Small intestine (tissue), 7 donors: ENCODE data around the gene TNFRSF8. TPM values are rescaled to one million over a fixed set of nuclear protein-coding genes. Genes with fewer than 3 reads are reported as not detected.

Experiments used
- DNase-seq, 2 donors: peaks; one replicate each; pipeline versions ENCODE4 v3.0.0 to v3.0.0-alpha.2; 2013
- FAIRE-seq: peaks from 2 replicates; lab custom pipeline; 2012; peaks lifted over from hg19 to GRCh38; lab: Jason Lieb, UNC
- H3K27ac ChIP-seq, 3 donors: one replicate each; pipeline ENCODE4 v1.5.1; 2013; ENCODE audit warnings: low read length in 2 of 3, mild to moderate bottlenecking in 2 of 3, control low read depth in 1 of 3, inconsistent platforms in 1 of 3, low read depth in 1 of 3, moderate library complexity in 1 of 3
- H3K27me3 ChIP-seq, 3 donors: one replicate each; pipeline ENCODE4 v1.6.1; 2013; ENCODE audit warnings: low read length in 3 of 3, inconsistent platforms in 1 of 3; ENCODE audit not compliant: control insufficient read depth in 3 of 3, insufficient read depth in 3 of 3
- H3K36me3 ChIP-seq, 3 donors: one replicate each; pipeline ENCODE4 v1.6.1; 2013; ENCODE audit warnings: low read length in 3 of 3, inconsistent platforms in 1 of 3, low read depth in 1 of 3, mild to moderate bottlenecking in 1 of 3, moderate library complexity in 1 of 3; ENCODE audit not compliant: control insufficient read depth in 3 of 3, insufficient read depth in 2 of 3
- H3K4me1 ChIP-seq, 3 donors: one replicate each; pipeline ENCODE4 v1.6.1; 2013; ENCODE audit warnings: low read length in 2 of 3, inconsistent platforms in 1 of 3, low read depth in 1 of 3, mild to moderate bottlenecking in 1 of 3, moderate library complexity in 1 of 3; ENCODE audit not compliant: control insufficient read depth in 3 of 3, insufficient read depth in 2 of 3
- H3K4me3 ChIP-seq, 3 donors: one replicate each; pipeline ENCODE4 v1.5.1; 2013; ENCODE audit warnings: low read length in 3 of 3, control low read depth in 1 of 3, inconsistent platforms in 1 of 3, low read depth in 1 of 3, mild to moderate bottlenecking in 1 of 3, moderate library complexity in 1 of 3
- H3K9me3 ChIP-seq, 2 donors: one replicate each; pipeline ENCODE4 v1.6.1; 2013; ENCODE audit warnings: low read depth in 1 of 2, low read length in 1 of 2; ENCODE audit not compliant: control insufficient read depth in 2 of 2, insufficient read depth in 1 of 2
- WGBS, 3 donors: extraction: QIAGEN DNeasy Blood & Tissue Kit; methylation state at CpG; one replicate each; pipeline ENCODE4 v1.1.7; 2013; 5-methylcytosine and 5-hydroxymethylcytosine counted together
- polyA plus RNA-seq, 4 donors: library from polyadenylated mRNA; stranded (reverse) in 3 of 4; unstranded in 1 of 4; fragments of 200-250 nt in 3 of 4; fragments of 120-200 nt in 1 of 4; gene quantifications; one replicate each; pipeline versions ENCODE4 v1.2.1 to v1.2.3, GENCODE V29; 2013
- donor health status: healthy with polysubstance abuse.
- donor health status: control.
- donor health status: control.
- donor health status: Bipolar disorder and iron deficiency.
- donor health status: healthy.

Gene TNFRSF8
- polyA plus RNA-seq, 4 donors: 0.10 to 2.1 (median 0.54) TPM; not detected in 1

DNA sequence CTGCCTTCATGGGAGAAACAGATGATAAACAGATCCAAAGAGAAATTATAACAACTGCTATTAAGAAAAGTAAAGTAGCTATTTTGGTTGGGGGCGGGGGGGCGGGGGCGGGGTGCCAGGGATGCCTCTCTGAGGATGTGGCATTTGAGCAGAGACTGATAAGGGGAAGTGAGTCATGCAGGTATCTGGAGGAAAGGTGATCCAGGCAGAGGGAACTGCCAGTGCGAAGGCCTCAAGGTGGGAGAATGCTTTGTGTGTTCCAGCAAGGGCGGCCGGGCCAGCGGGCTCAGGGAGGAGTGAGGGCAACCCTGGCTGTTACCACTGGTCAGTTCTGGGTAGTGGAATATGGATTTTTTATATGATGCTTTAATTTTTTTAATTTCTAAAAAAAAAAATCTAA is 96.7 kb downstream of the TNFRSF8 start:
- no peak for FAIRE-seq
- no peaks in the 10 kb centered on the region for H3K27me3 ChIP-seq
- no peaks in the 10 kb centered on the region for H3K9me3 ChIP-seq
- H3K4me1 ChIP-seq: peaks cover 10 to 17% (median 13%) of the 10 kb centered on the region in 3 donors
- H3K4me3 ChIP-seq: no peak overlapping the region
- H3K27ac ChIP-seq: no peak overlapping the region
- 78 to 89% (median 82%) methylated on average over 7 of the region's 7 CpGs for WGBS, 3 donors
- no peaks in the 10 kb centered on the region for H3K36me3 ChIP-seq
- DNase-seq: peak in 1 of 2 donors; percentile 60

DNA sequence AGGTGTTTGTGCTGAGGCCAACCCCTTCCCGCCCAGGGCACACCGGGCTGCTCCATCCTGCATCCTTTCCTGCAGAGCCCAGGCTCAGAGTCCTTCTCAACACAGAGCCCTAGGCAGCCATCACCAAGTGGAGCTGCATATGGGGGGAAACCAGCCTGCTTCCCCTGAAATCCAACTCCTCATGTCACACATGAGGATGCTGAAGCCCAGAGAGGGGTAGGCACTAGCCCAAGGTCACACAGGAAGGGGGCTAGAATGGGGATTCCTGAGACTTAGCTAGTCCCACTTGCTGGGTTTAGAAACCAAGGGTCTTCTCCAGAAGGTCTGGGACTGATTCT is 98.2 kb downstream of the TNFRSF8 start:
- DNase-seq: no peak
- H3K27ac ChIP-seq: peak overlapping the region in 2 of 3 donors; percentile 63 to 81
- H3K4me1 ChIP-seq: peaks cover 10 to 20% (median 17%) of the 10 kb centered on the region in 3 donors
- no peaks in the 10 kb centered on the region for H3K36me3 ChIP-seq
- no peaks in the 10 kb centered on the region for H3K27me3 ChIP-seq
- no peak overlapping the region for H3K4me3 ChIP-seq
- no peaks in the 10 kb centered on the region for H3K9me3 ChIP-seq
- 54 to 76% (median 70%) methylated on average over 2 of the region's 2 CpGs for WGBS, 3 donors
- no peak for FAIRE-seq

DNA sequence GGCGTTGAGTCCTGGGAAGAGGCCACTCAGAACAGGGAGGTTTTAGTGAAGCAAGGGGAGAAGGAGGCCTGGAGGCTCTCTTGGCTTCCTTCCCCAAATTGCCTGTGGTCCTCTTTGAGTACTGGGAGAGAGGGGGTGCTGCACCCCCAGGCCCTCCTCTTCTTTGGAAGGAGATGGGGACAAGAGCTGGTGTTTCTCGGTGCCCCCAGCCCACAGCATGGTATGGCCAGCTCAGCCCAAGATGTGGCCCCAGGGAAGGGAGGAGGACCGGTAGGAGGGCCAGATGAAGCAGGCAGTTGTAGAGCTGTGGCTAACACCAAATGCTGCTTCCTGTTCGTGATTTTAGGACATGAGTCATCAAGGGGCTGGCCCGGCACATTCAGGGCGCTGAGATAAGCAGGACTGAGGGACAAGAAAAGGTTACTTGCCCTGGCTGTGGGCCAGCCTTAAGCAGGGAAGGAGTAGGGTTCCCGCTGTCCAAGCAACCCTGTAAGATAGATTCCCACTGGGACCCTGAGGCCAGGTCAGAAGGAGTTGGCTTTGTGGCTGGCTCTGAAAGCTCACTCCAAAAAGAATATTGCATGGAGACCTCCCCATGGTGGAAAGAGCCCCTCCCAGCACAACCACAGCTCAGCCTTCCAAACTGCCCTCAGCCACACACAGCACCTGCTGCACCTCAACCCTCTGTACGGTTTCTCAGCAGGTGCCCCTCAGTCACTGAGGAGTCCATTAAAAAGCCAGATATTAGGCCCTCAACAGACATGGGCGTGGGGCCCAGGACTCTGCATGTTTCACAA is 98.8 kb downstream of the TNFRSF8 start:
- H3K9me3 ChIP-seq: no peaks in the 10 kb centered on the region
- WGBS, 3 donors: 14 to 20% (median 18%) methylated on average over 9 of the region's 9 CpGs
- DNase-seq: peak; percentile 50 to 97
- H3K4me1 ChIP-seq: peaks cover 10 to 24% (median 17%) of the 10 kb centered on the region in 3 donors
- H3K27ac ChIP-seq: peak overlapping the region in 2 of 3 donors; percentile 63 to 81
- H3K27me3 ChIP-seq: no peaks in the 10 kb centered on the region
- H3K4me3 ChIP-seq: no peak overlapping the region
- FAIRE-seq: no peak
- no peaks in the 10 kb centered on the region for H3K36me3 ChIP-seq

DNA sequence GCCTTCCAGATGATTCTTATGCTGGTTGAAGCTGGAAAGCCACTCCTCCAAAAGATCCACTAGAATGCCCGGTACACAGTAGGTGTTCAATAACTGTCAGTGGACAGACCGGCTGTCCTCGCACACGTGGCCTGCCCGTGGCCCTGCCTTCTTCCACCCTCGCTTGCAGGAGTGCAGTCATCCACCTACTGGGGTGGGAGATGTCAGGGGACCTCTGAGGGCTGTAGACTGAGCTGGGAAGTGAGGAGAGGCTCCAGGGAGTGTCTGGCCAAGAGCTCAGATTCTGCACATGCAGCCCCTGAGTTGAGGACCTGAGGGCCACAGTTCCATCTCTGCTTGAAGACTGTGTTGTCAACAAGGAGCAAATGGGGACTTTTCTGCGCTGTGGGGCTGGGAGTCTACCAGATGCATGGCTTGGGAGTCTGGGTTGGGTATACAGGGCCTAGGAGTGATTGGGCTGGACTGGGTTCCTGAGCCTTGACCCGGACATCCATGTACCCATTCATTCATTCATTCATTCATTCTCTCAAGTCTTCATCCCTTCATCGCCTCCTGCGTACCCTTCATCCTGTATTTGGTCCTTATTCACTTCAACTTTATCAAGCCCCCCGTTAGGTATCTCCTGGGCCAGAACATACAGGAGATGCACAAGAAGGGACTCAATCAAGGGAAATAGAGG is 99.5 kb downstream of the TNFRSF8 start:
- Histone ChIP-seq H3K36me3 (no peaks in the 10 kb centered on the region), H3K9me3 (no peaks in the 10 kb centered on the region), H3K4me3 (no peak overlapping the region), H3K27ac (peak overlapping the region in 2 of 3 donors; percentile 63 to 81), H3K27me3 (no peaks in the 10 kb centered on the region), H3K4me1 (peaks cover 10 to 24% (median 17%) of the 10 kb centered on the region in 3 donors)
- WGBS, 3 donors: 85 to 90% (median 89%) methylated on average over 11 of the region's 11 CpGs
- FAIRE-seq (no peak), DNase-seq (no peak)

DNA sequence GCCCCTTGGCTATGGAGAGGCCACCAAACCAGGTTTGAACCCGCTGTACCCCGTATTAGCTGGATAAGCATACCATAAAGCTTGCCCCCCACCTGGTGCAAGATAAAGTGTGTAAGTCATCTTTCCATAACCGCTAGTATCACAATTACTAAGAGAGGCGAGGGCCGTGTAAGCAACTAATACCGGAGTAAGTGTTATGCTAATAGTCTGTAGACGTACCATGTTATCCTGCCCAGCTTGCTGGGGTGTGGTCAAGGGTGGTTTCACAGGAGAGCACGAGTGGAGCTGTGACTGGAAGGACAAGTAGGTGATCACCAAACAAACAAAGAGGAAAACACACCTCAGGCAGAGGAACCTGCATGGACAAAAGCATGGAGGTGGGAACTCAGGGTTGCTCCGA is 100.1 kb downstream of the TNFRSF8 start:
- Histone ChIP-seq H3K4me1 (peaks cover 11 to 27% (median 17%) of the 10 kb centered on the region in 3 donors), H3K27ac (no peak overlapping the region), H3K9me3 (no peaks in the 10 kb centered on the region), H3K27me3 (no peaks in the 10 kb centered on the region), H3K36me3 (no peaks in the 10 kb centered on the region), H3K4me3 (no peak overlapping the region)
- FAIRE-seq (no peak), DNase-seq (no peak)
- WGBS, 3 donors: 62 to 78% (median 73%) methylated on average over 9 of the region's 9 CpGs

DNA sequence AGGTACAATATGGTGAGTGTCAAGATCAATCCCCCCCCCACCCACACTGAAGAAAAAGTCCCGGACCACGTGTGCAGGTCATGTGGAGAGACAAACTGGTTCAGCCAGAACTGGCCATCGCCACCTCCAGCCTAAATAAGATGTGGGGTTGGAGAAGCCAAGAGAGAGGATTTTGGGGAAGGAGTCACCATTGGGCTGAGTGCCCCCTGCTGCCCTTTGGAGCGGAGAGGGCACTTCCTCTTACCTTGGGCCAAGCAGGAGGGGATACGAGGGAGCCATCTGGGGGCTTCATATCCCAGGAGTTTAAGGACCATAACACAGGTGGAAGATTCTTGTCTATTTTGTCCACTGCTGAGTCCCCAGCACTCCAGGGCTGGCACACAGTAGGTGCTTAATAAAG is 101.1 kb downstream of the TNFRSF8 start:
- Histone ChIP-seq H3K27me3 (no peaks in the 10 kb centered on the region), H3K36me3 (no peaks in the 10 kb centered on the region), H3K27ac (no peak overlapping the region), H3K4me1 (peaks cover 12 to 29% (median 17%) of the 10 kb centered on the region in 3 donors), H3K4me3 (no peak overlapping the region), H3K9me3 (no peaks in the 10 kb centered on the region)
- no peak for DNase-seq
- no peak for FAIRE-seq
- WGBS, 3 donors: 88 to 96% (median 90%) methylated on average over 5 of the region's 5 CpGs

DNA sequence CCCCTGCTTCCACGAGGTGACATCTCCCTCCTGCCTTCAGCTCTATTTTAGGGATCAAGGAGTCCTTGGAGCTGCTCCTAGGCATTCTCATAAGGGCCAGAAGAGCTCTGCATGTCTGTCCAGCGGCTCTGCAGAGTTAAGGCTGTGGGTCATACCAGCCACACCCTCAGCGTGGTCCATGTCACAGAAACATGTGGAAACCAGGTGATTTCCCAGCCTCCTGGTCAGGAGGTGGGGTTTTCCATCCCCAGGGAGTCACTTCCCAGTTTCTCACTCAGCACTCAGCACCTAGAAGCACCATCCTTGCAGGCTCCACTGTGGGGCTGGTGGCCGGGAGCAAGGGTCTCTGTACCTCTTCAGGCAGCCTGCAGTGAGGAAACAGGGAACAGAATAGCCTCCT is 102.2 kb downstream of the TNFRSF8 start:
- Histone ChIP-seq H3K9me3 (no peaks in the 10 kb centered on the region), H3K4me3 (no peak overlapping the region), H3K4me1 (peaks cover 9 to 29% (median 20%) of the 10 kb centered on the region in 3 donors), H3K27me3 (no peaks in the 10 kb centered on the region), H3K36me3 (peaks cover 0 to 7% (median 0%) of the 10 kb centered on the region in 3 donors), H3K27ac (no peak overlapping the region)
- WGBS, 3 donors: 87 to 95% (median 94%) methylated on average over 4 of the region's 4 CpGs
- FAIRE-seq (no peak), DNase-seq (no peak)

DNA sequence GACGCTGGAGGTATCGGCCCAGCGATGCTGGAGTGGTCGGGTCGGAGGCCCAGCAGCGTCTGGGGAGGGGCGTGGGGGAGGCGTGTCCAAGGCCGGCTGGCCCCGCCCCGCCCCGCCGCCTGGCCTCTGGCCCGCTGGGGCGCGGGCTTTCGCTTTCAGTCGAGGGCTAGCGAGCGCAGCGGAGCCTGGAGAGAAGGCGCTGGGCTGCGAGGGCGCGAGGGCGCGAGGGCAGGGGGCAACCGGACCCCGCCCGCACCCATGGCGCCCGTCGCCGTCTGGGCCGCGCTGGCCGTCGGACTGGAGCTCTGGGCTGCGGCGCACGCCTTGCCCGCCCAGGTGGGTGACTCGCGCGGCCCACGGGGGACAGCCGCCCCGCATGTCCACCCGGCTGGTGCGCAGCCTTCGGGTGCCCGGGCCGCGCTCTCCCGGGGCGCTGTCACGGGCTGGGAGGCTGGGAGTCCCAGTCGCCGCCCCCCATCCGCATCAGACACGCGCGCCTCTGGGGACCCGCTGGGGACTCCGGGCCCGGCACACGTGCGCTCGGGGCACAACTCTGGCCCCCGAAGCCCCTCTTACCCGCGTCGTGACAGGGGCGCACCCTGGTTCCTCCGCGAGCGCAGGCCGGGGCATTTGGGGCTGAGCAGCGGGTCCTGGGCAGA is 103.9 kb downstream of the TNFRSF8 start, which contains the start of gene TNFRSF1B:
Gene TNFRSF1B (plus strand): TSS at position 158 of the 659 bp plus-strand sequence. CDS start 101 bp downstream, at position 259.
- Histone ChIP-seq H3K27me3 (no peaks in the 10 kb centered on the region), H3K4me3 (peak within 1 kb of the TSS; percentile 60 to 95 (median 71)), H3K27ac (peak within 1 kb of the TSS in 2 of 3 donors; percentile 89 to 93), H3K4me1 (peaks cover 5 to 23% (median 14%) of the 10 kb centered on the region in 3 donors), H3K9me3 (no peaks in the 10 kb centered on the region), H3K36me3 (peaks cover 0 to 10% (median 0%) of the 10 kb centered on the region in 3 donors)
- FAIRE-seq: no peak
- DNase-seq: peak; percentile 82 to 83
- WGBS, 3 donors: 0 to 1% (median 1%) methylated on average over 53 to 79 of the region's 79 CpGs
